ENCODE results near the gene ITIH1. TPM values are rescaled to one million over a fixed set of nuclear protein-coding genes. Genes with fewer than 3 reads are reported as not detected.

ITIH1 gene
- total RNA-seq, 1 donor from 2014 or later: not detected

DNA sequence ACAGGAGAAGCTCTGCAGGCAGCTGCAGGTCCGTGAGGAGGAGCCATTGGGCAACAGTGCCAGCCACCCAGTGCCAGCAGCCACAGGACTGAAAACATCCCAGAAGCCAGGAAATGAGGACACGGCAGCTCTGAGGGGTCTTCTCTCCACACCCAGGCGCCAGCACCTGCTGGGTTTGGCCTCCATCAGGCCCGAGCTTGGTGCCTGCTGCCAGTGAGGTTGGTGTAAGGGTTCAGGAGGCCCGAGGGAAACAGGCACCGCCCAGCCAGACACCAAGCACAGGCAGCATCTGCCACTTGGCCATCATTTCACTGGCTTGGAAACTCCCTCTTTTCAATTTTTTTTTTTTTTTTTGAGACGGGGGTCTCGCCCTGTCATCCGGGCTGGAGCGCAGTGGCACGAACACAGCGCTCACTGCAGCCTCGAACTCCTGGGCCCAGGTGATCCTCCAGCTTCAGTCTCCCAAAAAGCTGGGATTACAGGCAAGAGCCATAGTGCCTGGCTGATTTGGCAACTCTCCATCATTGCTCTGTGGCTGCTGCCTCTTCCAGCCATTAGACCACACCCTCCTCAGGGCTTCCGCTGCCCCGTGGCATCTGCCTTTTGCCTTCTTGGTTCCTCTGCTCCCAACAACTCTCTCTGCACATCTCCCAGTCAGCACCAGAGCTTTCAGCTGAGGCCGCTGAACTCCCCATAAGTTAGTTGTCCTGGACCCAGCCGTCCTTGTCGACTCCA is 15.7 kb downstream of the ITIH1 start:
- no peak overlapping the region for H3K4me3 Mint-ChIP-seq (ENCODE audit: unreplicated experiment)
- no peaks in the 10 kb centered on the region for H3K9me3 Mint-ChIP-seq (ENCODE audit: unreplicated experiment)
- H3K4me1 Mint-ChIP-seq (ENCODE audit: unreplicated experiment): peaks cover 7% of the 10 kb centered on the region
- peaks cover 9% of the 10 kb centered on the region for H3K27me3 Mint-ChIP-seq (ENCODE audit: unreplicated experiment)
- no peaks in the 10 kb centered on the region for H3K36me3 Mint-ChIP-seq (ENCODE audit: low read depth, unreplicated experiment)
- TF ChIP-seq, protein P1, sequence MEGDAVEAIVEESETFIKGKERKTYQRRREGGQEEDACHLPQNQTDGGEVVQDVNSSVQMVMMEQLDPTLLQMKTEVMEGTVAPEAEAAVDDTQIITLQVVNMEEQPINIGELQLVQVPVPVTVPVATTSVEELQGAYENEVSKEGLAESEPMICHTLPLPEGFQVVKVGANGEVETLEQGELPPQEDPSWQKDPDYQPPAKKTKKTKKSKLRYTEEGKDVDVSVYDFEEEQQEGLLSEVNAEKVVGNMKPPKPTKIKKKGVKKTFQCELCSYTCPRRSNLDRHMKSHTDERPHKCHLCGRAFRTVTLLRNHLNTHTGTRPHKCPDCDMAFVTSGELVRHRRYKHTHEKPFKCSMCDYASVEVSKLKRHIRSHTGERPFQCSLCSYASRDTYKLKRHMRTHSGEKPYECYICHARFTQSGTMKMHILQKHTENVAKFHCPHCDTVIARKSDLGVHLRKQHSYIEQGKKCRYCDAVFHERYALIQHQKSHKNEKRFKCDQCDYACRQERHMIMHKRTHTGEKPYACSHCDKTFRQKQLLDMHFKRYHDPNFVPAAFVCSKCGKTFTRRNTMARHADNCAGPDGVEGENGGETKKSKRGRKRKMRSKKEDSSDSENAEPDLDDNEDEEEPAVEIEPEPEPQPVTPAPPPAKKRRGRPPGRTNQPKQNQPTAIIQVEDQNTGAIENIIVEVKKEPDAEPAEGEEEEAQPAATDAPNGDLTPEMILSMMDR (IDR thresholded peaks at IDR 0.05; ENCODE audit: unreplicated experiment): no peak
- H3K27ac Mint-ChIP-seq (ENCODE audit: unreplicated experiment): no peak overlapping the region
- no peak for DNase-seq (ENCODE audit: low spot score)

DNA sequence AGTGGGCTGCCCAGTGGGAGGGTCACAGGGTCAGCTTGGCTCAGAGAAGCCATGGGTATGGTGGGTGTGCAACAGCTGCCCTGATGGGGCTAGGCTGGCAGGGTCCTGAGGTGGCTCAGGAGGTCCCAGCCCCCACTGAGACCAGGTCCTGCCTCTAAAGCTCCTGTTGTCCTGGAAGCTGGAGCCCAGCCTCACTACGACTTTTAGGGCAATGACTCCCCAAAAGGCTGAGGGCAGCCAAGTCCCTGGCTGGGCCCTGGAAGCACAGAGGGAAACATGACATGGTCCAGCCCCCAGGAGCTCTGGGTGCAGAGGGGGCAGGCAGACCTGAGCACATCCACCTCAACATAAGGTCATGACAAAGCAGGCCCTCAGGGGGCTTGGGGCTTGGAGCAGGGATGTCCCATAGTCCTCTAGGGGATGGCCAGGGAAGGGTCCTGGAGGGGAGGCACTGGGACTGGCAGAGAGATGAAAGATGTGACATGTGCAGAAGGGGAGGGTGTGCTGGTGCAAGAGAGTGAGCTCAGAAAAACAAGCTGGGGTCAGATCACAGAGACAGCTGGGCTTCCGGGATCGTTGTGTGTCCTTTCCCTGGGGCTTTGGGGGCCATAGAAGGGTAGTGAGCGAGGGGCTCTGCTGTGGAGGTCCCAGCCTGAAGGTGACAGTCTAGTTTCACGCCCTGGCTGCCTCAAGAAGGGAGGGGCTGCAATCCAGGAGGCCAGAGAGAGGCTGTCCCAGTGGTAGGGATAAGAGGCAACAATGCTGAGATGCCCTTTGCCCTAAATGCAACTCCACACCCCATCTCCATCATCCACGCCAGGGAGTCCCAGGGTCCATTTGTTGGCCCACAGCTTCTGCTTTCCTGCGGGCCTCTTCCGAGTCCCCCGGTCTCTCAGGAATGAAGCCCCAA is 16.6 kb downstream of the ITIH1 start:
- H3K4me3 Mint-ChIP-seq (ENCODE audit: unreplicated experiment): no peak overlapping the region
- peaks cover 9% of the 10 kb centered on the region for H3K27me3 Mint-ChIP-seq (ENCODE audit: unreplicated experiment)
- TF ChIP-seq, protein P1 (IDR thresholded peaks at IDR 0.05; ENCODE audit: unreplicated experiment): no peak

DNA sequence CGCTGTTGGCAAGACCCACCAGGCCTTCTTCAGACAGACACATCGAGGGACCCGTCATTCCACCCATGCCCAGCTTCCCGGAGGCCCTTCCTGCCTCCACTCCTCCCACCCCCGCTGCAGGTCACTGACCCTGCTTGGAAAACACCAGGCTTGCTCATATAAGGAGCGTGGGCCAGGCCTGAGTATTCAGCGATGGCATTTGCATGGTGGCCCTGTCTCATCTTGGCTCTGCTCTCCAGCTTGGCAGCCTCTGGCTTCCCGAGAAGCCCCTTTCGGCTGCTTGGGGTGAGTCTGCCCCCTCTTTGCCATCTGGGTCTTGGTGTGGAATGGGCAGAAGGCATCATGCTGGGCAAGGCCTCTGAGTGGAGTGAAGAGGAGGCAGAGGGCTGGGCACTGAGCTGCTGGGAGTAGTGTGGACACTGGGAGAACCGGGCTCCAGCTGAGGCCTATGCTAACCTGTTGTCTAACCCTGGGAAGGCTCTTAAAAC is 17.3 kb downstream of the ITIH1 start, which contains the start of gene ITIH3:
ITIH3 (plus strand) TSS at position 185 of the 488 bp plus-strand sequence; CDS start at position 193, 8 bp downstream.
- no peaks in the 10 kb centered on the region for H3K9me3 Mint-ChIP-seq (ENCODE audit: unreplicated experiment)
- TF ChIP-seq, protein P1 (IDR thresholded peaks at IDR 0.05; ENCODE audit: unreplicated experiment): no peak
- no peak within 1 kb of the TSS for H3K4me3 Mint-ChIP-seq (ENCODE audit: unreplicated experiment)
- no peaks in the 10 kb centered on the region for H3K36me3 Mint-ChIP-seq (ENCODE audit: low read depth, unreplicated experiment)
- peaks cover 8% of the 10 kb centered on the region for H3K27me3 Mint-ChIP-seq (ENCODE audit: unreplicated experiment)
- peaks cover 7% of the 10 kb centered on the region for H3K4me1 Mint-ChIP-seq (ENCODE audit: unreplicated experiment)
- no peak for DNase-seq (ENCODE audit: low spot score)
- no peak within 1 kb of the TSS for H3K27ac Mint-ChIP-seq (ENCODE audit: unreplicated experiment)

More for the DNA sequence above, 16.6 kb downstream of the ITIH1 start:
- no peaks in the 10 kb centered on the region for H3K36me3 Mint-ChIP-seq (ENCODE audit: low read depth, unreplicated experiment)
- H3K4me1 Mint-ChIP-seq (ENCODE audit: unreplicated experiment): peaks cover 7% of the 10 kb centered on the region
- H3K27ac Mint-ChIP-seq (ENCODE audit: unreplicated experiment): no peak overlapping the region
- no peak for DNase-seq (ENCODE audit: low spot score)
- no peaks in the 10 kb centered on the region for H3K9me3 Mint-ChIP-seq (ENCODE audit: unreplicated experiment)

DNA sequence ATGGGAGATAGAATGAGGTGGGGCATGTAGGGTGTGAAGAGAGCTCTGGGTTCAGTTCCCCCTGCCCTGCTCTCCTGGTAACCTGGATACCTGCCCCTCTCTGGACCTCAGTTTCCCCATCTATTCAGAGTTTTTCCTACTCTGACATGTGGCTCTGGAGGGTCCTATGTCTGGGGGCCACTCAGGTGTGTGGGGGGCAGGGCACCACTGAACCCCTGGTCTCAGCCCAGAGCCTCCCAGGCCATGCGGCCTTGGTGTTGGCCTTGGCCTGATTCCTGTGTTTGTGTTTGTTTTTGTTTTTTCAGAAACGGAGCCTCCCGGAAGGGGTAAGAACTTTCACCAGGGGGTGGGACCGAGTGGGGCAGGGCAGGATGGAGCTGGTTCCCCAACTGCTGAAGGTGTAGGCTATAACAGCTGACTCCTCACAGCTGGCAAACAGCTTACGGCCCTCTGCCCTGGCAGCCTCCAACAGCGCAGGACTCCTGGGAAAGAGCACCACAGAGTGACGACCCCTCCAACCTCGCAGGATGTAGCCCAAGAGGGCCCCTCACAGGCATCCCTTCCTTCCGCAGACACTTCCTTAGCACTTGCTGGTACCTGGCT is 18.0 kb downstream of the ITIH1 start:
- no peaks in the 10 kb centered on the region for H3K36me3 Mint-ChIP-seq (ENCODE audit: low read depth, unreplicated experiment)
- no peaks in the 10 kb centered on the region for H3K9me3 Mint-ChIP-seq (ENCODE audit: unreplicated experiment)
- H3K4me3 Mint-ChIP-seq (ENCODE audit: unreplicated experiment): no peak overlapping the region
- no peak for DNase-seq (ENCODE audit: low spot score)
- H3K27ac Mint-ChIP-seq (ENCODE audit: unreplicated experiment): no peak overlapping the region
- H3K27me3 Mint-ChIP-seq (ENCODE audit: unreplicated experiment): peaks cover 8% of the 10 kb centered on the region
- peaks cover 4% of the 10 kb centered on the region for H3K4me1 Mint-ChIP-seq (ENCODE audit: unreplicated experiment)
- TF ChIP-seq, protein P1 (IDR thresholded peaks at IDR 0.05; ENCODE audit: unreplicated experiment): no peak
